SH-SY5Y (cell line): Measurements from ENCODE around the gene NT5M.

Experiments used
- GATA2 ChIP-seq: IDR thresholded peaks from 2 replicates; pipeline ENCODE4 v1.6.1; 2011; ENCODE audit warnings: mild to moderate bottlenecking, low read depth, low read length
- GATA3 ChIP-seq: IDR thresholded peaks from 2 replicates; pipeline ENCODE4 v1.6.1; 2011; ENCODE audit warnings: low read depth, mild to moderate bottlenecking, low read length, moderate library complexity

DNA sequence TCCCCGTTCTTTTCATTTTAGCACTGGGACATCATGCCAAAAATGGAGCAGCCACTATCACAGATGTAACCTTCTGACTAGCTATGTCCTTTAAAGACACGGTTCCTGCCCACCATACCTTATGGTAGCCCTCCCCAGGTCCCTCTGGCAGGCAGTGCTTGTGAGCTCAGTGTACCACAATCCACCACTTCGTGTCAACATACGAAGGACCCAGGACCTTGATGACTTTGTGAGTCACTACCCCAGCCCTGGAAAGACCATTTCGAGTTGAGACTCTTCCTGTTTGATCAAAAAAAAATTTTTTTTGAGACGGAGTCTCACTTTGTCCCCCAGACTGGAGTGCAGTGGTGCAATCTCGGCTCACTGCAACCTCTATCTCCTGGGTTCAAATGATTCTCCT is 45.2 kb upstream of the NT5M start:
- TF ChIP-seq GATA3 (no peak), GATA2 (no peak)
